GM18951 (cell line): ENCODE results near the gene TXNDC17.
"Not testable (repeated sequence)": the region's sequence is repeated elsewhere in the genome, so short reads cannot be mapped to it uniquely, and the experiment has no call there.

Experiments used
- POLR2A ChIP-seq: IDR thresholded peaks from 4 replicates; pipeline ENCODE4 v1.6.1; 2011; ENCODE audit warnings: mild to moderate bottlenecking; ENCODE audit not compliant: insufficient read length, insufficient read depth; ENCODE audit errors: extremely low read depth
- in situ Hi-C: fragments of 300-500 bp; cut with MboI; formaldehyde crosslinking; loops from one replicate; pipeline ENCODE4 v1.12.0; 2022; ENCODE audit warnings: low sequenced_read_pairs, mixed read lengths, inconsistent platforms; ENCODE audit not compliant: unreplicated experiment

Gene TXNDC17

DNA sequence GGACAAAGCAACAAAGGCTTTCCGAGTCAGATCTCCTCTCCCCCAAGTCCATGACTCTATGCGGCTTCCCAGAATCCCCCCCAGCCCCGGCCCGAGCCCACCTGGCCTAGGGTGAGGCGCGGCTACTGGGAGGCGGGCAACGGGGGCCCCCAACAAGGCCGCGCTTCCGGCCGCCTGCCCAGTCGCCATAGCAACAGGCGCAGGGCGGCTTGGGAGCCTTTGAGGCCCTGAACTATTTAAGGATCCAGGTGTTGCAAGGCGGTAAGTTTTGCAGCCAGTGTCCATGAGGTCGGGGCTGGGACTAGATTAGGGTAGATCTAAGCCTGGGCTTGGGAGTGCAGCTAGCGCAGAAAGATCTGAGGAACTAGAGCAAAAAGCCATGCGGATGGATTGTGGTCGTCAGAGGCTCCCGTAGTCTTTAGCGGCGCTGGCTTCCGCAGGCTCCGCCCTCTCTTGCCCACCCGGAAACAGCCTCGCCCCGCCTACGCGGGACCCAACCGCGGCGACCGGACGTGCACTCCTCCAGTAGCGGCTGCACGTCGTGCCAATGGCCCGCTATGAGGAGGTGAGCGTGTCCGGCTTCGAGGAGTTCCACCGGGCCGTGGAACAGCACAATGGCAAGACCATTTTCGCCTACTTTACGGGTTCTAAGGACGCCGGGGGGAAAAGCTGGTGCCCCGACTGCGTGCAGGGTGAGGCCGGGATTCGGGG lies at the start of gene TXNDC17, which contains the start of gene KIAA0753:
TXNDC17 (plus strand) TSS at position 525 of the 711 bp plus-strand sequence; CDS start at position 548, 23 bp downstream.
KIAA0753 (minus strand) TSS at position 176 of the 711 bp plus-strand sequence. CDS start 5,608 bp downstream, outside the sequence.
- in situ Hi-C loops = no loop called here
- peak; percentile 98 for TF ChIP-seq POLR2A

DNA sequence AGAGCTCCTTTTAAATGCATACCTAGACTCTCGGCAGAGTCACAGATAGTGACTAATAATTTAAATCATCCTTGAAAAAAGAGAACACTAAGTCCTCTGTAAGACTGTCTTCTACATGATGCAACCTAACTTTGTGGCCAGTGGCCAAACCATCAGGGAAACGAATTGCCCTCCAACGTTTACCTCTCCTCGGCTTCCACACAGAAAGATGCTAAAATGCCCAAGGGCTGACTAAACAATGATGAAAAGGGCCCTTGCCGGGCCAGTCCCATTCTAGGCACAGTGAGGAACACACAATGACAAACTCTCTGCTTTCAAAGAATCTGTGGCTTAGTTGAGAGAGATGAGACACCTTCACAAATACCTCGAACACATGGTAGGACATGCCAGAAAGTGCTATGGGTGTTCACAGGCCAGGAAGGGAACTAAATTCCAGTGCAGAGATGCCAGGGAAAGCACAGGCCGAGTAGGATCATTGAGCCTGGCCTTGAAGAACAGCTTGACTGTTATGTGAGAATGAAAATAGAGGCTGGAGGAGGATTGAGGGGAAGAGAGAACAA lies 49.2 kb upstream of the TXNDC17 start:
- in situ Hi-C loops = no loop called here
- TF ChIP-seq POLR2A = no peak

DNA sequence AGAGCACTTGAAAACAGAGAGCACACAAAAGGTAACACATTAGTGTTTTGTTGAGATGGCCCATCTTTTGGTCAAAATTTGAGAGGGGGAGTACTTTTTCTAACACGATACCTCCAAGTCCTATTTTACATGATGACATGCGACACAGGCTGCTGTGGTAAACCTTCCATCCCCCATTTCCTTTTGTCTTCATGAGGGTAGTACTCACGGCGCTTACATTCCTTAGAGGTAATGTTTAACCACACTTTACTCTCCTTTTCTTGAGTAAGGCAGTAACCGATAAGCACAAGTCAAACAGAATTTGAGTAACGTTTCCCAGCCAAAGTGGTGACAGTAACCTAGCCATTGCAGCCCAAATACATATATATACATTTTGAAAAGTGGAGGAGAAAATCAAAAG lies 48.7 kb upstream of the TXNDC17 start:
- no peak for TF ChIP-seq POLR2A
- in situ Hi-C loops = no loop called here

DNA sequence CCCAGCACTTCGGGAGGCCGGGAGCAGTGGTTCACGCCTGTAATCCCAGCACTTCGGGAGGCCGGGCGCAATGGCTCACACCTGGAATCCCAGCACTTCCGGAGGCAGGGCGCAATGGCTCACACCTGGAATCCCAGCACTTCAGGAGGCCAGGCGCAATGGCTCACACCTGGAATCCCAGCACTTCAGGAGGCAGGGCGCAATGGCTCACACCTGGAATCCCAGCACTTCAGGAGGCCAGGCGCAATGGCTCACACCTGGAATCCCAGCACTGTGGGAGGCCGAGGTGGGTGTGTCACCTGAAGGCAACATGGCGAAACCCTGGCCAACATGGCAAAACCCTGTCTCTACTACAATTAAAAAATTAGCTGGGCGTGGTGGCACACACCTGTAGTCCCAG lies 47.5 kb upstream of the TXNDC17 start:
- in situ Hi-C loops = not testable (repeated sequence)

DNA sequence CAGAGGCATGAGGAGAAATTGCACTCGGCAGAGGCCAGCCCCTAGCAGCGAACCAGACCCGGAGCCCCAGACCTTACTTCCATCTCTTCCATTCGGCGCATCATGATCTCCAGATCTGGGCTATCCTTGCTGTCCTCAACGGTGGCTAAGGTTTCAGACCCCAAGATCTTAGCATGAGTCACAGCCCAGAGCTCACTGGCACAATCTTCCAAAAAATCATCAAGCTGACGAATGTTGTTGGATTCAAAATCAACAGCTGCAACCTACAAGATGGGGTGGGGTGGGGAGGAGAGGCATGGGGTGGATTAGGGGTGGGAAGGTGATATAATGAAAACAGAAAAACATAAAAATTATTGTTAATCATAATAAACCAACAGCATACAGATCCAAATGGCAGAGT lies 44.8 kb upstream of the TXNDC17 start:
- in situ Hi-C loops = no loop called here
- no peak for TF ChIP-seq POLR2A

DNA sequence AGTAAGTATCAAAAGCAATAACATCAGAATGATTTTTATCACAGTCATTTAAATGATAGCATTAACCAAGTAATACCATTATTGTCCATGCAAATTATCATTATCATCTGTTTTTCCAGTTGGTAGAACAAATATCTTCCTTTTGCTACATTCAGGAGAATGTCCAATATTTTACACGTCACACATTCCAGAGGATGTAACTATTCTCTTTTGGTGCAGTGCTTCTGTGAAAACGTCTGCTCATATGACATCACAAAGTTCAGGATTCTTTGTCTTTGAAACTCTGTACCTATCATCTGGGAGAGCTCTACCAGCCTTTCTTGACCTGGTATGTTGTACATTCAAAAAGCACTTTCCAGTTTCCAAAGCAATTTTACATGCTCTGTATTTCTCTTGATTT lies 44.3 kb upstream of the TXNDC17 start:
- no peak for TF ChIP-seq POLR2A
- in situ Hi-C loops = no loop called here

DNA sequence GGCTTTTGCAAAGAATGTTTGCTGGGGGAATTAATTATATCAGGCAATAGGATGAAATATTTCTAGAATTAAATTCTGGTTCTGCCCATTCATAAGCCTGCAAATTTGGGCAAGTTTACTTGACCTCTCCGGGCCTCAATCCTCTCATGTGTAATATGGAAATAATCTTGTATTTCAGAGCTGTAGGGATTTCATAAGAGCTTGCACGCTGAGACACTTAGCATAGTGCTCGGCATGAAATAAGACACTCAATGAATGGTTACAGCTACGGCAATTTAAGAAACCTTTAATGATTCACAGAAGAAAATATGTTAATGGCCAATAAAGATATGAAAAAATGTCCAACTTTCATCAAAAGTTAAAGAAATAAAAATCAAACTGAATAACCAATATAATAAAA lies 43.9 kb upstream of the TXNDC17 start:
- TF ChIP-seq POLR2A = no peak
- in situ Hi-C loops = no loop called here

DNA sequence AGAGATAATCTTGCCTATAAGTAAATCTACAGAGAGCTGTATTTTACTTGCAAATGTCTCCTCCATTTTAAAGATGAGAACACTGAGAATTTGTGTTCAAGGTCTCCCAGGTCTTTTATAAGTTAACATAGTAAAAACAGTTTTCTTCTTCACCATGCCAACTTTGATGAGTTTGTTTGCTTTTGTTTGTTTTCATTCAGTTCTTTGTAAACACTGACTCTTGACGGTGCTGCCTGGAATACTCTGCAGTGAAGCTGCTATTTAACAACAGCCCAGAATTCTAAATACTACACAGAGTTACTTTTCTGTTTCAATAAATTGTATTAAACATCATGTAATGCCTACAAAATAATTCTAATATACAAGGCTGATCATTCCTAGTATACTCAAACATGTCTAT lies 43.1 kb upstream of the TXNDC17 start:
- TF ChIP-seq POLR2A = no peak
- in situ Hi-C loops = no loop called here

DNA sequence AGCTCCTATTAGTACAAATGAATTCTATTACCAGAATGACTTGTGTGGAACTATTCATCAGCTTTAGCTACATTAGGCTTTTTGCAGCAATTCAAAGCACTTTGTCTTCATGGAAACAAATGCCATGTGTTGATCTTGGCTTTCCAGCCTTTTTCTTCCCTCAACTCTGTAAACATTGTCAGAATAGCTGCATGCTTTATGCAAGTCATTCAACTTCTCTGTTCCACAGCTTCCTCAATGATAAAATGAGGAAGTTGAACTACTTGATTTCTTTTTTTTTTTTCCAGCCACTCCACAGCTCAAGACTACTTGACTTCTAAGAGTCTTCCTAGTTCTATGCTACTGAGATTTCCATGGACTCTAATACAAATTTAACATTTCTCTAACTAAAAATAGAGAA lies 41.5 kb upstream of the TXNDC17 start:
- in situ Hi-C loops = no loop called here

DNA sequence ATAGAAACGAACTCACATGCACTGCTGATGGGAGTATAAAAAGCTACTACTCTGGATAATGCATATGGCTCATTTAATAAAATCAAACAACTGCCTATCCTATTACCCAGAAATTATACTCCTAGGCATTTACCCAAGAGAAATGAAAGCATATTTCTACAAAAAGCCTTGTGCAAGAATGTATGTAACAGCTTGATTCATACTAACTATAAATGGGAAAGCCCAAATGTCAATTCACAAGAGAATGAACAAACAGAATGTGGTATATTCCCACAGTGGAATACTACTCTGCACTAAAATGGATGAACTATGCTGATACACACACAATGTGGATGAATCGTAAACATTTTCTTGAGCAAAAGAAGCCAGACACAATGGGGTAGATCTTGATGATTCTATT lies 38.7 kb upstream of the TXNDC17 start:
- in situ Hi-C loops = no loop called here
- no peak for TF ChIP-seq POLR2A

More for the DNA sequence above, 41.5 kb upstream of the TXNDC17 start:
- TF ChIP-seq POLR2A = no peak

DNA sequence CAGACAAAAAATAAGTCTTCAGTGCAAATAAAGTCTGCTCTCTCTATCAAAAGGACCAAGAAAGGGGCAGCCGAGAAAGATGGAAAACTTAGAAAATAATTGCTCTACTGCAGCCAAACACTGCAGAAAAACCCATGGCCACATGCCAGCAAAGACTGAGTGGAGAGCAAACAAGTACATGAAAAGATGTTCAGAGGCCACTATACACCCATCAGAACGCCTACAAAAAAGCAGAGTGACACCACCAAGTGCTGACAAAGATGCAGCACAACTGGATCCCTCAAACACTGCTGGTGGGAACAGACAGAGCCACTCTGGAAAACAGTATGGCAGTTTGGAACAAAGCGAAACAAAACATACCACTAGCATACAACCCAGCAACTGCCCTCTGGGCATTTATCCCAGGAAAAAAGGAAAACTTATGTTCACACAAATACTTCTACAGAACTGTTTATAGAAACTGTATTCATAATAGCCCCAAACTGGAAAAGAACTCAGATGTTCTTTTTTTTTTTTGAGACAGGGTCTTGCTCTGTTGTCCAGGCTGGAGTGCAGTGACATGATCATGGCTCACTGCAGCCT lies 37.0 kb upstream of the TXNDC17 start:
- in situ Hi-C loops = no loop called here
- no peak for TF ChIP-seq POLR2A

DNA sequence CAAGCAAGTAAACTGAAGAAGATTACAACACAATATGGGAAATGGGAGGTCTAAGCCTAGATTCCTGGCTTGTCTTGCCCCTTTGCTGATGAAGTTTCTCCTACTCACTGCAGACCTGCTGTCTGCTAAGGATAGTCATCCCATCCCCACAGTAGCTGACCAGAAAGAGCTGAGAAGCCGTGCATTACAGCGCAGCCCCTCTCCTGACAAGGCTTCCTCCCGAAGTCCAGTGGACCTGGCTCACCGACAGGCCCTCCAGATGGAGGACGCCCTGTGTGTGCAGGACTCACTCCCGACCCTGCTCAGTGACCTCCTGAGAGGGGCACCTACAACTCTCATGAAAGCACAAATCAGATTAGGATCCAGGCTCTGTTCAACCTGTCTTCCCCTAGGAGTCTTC lies 35.7 kb upstream of the TXNDC17 start:
- in situ Hi-C loops = no loop called here
- TF ChIP-seq POLR2A = no peak

DNA sequence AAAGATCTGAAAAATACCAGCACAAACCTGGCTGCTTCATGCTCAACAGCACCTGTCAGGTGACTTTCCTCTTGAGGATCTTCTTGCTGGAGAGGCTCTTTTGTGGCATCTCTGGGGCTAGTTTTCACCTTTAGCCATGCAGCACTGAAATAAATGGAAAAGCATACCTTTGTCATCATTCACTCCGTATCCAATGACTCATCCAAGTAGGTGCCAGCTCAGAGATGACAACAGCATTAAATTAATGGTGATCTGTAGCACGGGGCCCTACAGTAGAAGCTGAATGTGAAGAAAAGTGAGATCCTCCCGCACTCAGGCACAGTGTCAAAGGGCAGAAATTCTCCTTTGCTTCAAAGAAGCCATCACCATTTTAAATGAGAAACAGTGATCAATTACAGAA lies 32.5 kb upstream of the TXNDC17 start:
- in situ Hi-C loops = no loop called here
- no peak for TF ChIP-seq POLR2A

DNA sequence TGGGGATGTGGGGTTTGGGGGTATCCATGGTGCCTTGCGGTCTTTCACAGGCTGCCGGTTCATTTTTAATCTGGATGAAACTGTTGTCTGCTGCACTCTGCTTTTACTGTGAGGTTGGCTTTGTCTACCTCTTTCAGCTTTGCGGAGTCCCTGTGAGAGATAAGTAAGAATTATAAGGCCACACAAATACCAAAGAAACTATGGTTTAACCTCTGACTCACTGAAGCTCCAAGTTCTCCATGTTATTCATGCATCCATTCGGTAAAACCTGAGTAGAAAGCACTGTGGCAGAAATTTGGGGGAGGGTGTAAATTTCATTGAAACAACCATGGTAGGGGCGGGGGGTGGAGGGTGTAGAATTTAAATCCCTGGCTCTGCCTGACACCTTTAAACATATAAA lies 30.8 kb upstream of the TXNDC17 start:
- in situ Hi-C loops = no loop called here
- no peak for TF ChIP-seq POLR2A
